Measurements from ENCODE around the gene KIF2A.

GRCh38 chr5:62374090-62374489 is 68.1 kb downstream of the KIF2A start:
- TF ChIP-seq EZH2 (optimal IDR thresholded peaks at IDR 0.05; ENCODE audit: low read depth, low read length) (no peak), CTCF (IDR thresholded peaks at IDR 0.05; ENCODE audit: low read length) (no peak), EZH2phosphoT487 (IDR thresholded peaks at IDR 0.05; ENCODE audit: low read length) (no peak)

Measured in MM.1S (cell line).